Activated CD8-positive, alpha-beta memory T cell treated with anti-CD3 and anti-CD28 coated beads, Interleukin-2, amount 50 U/mL, for 48 hours (primary cell): ENCODE results near the gene KRTAP5-5.
"Not testable (repeated sequence)": the region's sequence is repeated elsewhere in the genome, so short reads cannot be mapped to it uniquely, and the experiment has no call there.

Experiments
- DNase-seq: peaks from one replicate; pipeline ENCODE4 v3.0.0-alpha.2; 2020

The KRTAP5-5 gene

GRCh38 chr11:1660111-1660867 lies 30.7 kb downstream of the KRTAP5-5 start:
- DNase-seq: no peak

GRCh38 chr11:1661454-1662269 lies 32.1 kb downstream of the KRTAP5-5 start:
- DNase-seq: not testable (repeated sequence)

GRCh38 chr11:1662699-1663283 lies 33.2 kb downstream of the KRTAP5-5 start:
- not testable (repeated sequence) for DNase-seq

GRCh38 chr11:1665313-1665712 lies 35.7 kb downstream of the KRTAP5-5 start:
- DNase-seq: no peak

- DNase-seq: no peak
Measured at GRCh38 chr11:1667121-1667850, 37.7 kb downstream of the KRTAP5-5 start.

GRCh38 chr11:1667906-1668305 lies 38.3 kb downstream of the KRTAP5-5 start:
- DNase-seq: no peak

- no peak for DNase-seq
Measured at GRCh38 chr11:1668911-1669473, 39.4 kb downstream of the KRTAP5-5 start.

GRCh38 chr11:1669546-1670218 lies 40.1 kb downstream of the KRTAP5-5 start:
- DNase-seq: no peak

- not testable (repeated sequence) for DNase-seq
Measured at GRCh38 chr11:1670457-1670856, 40.9 kb downstream of the KRTAP5-5 start.

GRCh38 chr11:1670905-1671371 lies 41.4 kb downstream of the KRTAP5-5 start:
- no peak for DNase-seq

- no peak for DNase-seq
Measured at GRCh38 chr11:1671658-1672057, 42.1 kb downstream of the KRTAP5-5 start.

GRCh38 chr11:1672613-1673350 lies 43.2 kb downstream of the KRTAP5-5 start:
- DNase-seq: no peak

- DNase-seq: no peak
Measured at GRCh38 chr11:1673446-1674172, 44.0 kb downstream of the KRTAP5-5 start.

GRCh38 chr11:1674173-1675131 lies 44.9 kb downstream of the KRTAP5-5 start:
- DNase-seq: no peak

- DNase-seq: no peak
Measured at GRCh38 chr11:1675536-1676228, 46.1 kb downstream of the KRTAP5-5 start.

GRCh38 chr11:1676229-1676740 lies 46.7 kb downstream of the KRTAP5-5 start:
- no peak for DNase-seq

GRCh38 chr11:1679881-1680280 lies 50.3 kb downstream of the KRTAP5-5 start:
- peak; percentile 35 for DNase-seq
